Bronchial epithelial cell (primary cell): ENCODE measurements around the gene MRPL48. TPM values are rescaled to one million over a fixed set of nuclear protein-coding genes. Genes with fewer than 3 reads are reported as not detected.
"Not testable (repeated sequence)": the region's sequence is repeated elsewhere in the genome, so short reads cannot be mapped to it uniquely, and the experiment has no call there.

ENCODE experiments used
- DNase-seq: peaks from one replicate; pipeline ENCODE4 v3.0.0-alpha.2; 2010; ENCODE audit warnings: low read depth
- FAIRE-seq: peaks from 2 replicates; lab custom pipeline; 2011; peaks lifted over from hg19 to GRCh38; lab: Jason Lieb, UNC
- H3K27me3 ChIP-seq: 2 replicates; pipeline ENCODE4 v1.5.1; 2011; ENCODE audit warnings: low read length; ENCODE audit not compliant: control insufficient read depth, insufficient read depth
- H3K36me3 ChIP-seq: 2 replicates; pipeline ENCODE4 v1.5.1; 2011; ENCODE audit warnings: low read length; ENCODE audit not compliant: control insufficient read depth, insufficient read depth
- H3K4me3 ChIP-seq: 2 replicates; pipeline ENCODE4 v1.5.1; 2011; ENCODE audit warnings: mild to moderate bottlenecking, low read depth, low read length, control low read depth
- total RNA-seq: library from RNA; depleted of rRNA; stranded (reverse); fragments of >200 nt; gene quantifications from 2 replicates; pipeline ENCODE4 v1.2.1, GENCODE V29; 2014
- TF ChIP-seq, protein P1 (sequence below): IDR thresholded peaks from 2 replicates; pipeline ENCODE4 v1.5.1; 2011; ENCODE audit warnings: mild to moderate bottlenecking, moderate library complexity, low read length, control low read depth, inconsistent platforms; ENCODE audit not compliant: insufficient read depth, severe bottlenecking

The MRPL48 gene
- total RNA-seq, 1 donor from 2014 or later = 37.1 TPM

DNA sequence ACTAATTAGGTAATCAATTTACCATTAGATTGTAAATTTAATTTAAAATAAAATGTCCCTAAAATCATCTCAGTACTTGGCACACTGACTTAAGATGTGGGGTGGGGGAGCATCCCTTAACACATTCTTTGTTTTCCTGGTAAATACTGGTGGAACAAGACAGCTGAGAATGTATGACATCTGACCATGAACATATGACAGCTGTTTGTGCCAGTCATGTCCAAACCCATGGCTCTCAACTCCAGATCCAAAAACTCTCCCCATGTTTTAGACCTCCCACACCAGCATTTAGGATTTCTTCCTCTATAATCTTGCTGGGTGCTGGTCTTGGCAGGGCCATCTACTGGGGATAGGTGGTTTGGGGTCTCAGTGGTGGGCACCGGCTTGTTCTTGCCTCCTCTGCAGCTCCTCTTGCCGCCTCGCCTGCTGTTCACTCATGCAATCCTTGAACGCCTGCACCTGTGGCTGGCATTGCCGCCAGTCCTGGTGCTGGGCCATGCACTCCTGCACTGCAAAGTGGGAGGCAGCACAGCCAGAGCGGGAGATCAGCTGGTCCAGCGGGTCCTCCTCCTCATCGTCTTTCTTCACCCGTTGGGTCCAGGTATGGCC lies 85.2 kb downstream of the MRPL48 start:
- Histone ChIP-seq H3K4me3 (no peak overlapping the region), H3K27me3 (no peaks in the 10 kb centered on the region), H3K36me3 (peaks cover 5% of the 10 kb centered on the region)
- TF ChIP-seq, protein P1, sequence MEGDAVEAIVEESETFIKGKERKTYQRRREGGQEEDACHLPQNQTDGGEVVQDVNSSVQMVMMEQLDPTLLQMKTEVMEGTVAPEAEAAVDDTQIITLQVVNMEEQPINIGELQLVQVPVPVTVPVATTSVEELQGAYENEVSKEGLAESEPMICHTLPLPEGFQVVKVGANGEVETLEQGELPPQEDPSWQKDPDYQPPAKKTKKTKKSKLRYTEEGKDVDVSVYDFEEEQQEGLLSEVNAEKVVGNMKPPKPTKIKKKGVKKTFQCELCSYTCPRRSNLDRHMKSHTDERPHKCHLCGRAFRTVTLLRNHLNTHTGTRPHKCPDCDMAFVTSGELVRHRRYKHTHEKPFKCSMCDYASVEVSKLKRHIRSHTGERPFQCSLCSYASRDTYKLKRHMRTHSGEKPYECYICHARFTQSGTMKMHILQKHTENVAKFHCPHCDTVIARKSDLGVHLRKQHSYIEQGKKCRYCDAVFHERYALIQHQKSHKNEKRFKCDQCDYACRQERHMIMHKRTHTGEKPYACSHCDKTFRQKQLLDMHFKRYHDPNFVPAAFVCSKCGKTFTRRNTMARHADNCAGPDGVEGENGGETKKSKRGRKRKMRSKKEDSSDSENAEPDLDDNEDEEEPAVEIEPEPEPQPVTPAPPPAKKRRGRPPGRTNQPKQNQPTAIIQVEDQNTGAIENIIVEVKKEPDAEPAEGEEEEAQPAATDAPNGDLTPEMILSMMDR = no peak
- DNase-seq = no peak
- no peak for FAIRE-seq

DNA sequence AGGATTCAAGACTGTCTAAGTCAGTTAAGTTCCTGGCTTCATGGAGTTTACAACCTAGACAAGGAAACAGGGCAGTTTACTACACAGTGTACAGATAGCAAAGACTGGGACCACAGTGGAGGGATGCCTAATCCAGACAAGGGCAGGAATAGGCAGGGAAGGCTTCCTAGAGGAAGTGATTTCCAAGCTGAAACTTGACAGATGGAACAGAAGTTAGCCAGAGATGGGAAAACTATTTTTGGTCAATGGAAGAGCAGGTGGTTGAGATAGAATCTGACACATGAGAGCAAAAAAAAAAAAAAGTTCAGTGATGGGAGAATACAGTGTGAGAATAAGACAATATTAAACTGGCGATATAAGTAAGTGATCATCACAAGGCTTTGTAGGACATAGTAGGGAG lies 87.7 kb downstream of the MRPL48 start:
- TF ChIP-seq, protein P1 = no peak
- FAIRE-seq (no peak), DNase-seq (no peak)
- H3K4me3 ChIP-seq = peak overlapping the region; percentile 55
- peaks cover 5% of the 10 kb centered on the region for H3K36me3 ChIP-seq
- H3K27me3 ChIP-seq = no peaks in the 10 kb centered on the region

DNA sequence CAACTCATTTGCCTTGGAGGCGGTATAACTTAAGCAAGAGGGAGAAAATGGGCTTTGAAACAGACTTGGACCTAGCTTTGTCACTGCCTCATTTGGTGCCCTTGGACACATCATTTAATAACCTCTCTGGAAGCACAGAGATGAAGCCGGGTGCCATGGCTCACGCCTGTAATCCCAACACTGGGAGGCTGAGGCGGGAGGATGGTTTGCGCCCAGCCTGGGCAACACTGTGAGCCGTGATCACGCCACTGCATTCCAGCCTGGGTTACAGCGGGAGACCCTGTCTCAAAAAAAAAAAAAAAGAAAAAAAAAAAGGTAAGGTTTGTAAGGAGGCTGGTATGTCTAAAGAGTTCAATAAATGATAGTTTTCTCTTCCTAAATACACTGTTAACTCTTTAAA lies 88.2 kb downstream of the MRPL48 start:
- FAIRE-seq = no peak
- peak overlapping the region; percentile 55 for H3K4me3 ChIP-seq
- peaks cover 5% of the 10 kb centered on the region for H3K36me3 ChIP-seq
- TF ChIP-seq, protein P1 = no peak
- no peak for DNase-seq
- H3K27me3 ChIP-seq = no peaks in the 10 kb centered on the region

DNA sequence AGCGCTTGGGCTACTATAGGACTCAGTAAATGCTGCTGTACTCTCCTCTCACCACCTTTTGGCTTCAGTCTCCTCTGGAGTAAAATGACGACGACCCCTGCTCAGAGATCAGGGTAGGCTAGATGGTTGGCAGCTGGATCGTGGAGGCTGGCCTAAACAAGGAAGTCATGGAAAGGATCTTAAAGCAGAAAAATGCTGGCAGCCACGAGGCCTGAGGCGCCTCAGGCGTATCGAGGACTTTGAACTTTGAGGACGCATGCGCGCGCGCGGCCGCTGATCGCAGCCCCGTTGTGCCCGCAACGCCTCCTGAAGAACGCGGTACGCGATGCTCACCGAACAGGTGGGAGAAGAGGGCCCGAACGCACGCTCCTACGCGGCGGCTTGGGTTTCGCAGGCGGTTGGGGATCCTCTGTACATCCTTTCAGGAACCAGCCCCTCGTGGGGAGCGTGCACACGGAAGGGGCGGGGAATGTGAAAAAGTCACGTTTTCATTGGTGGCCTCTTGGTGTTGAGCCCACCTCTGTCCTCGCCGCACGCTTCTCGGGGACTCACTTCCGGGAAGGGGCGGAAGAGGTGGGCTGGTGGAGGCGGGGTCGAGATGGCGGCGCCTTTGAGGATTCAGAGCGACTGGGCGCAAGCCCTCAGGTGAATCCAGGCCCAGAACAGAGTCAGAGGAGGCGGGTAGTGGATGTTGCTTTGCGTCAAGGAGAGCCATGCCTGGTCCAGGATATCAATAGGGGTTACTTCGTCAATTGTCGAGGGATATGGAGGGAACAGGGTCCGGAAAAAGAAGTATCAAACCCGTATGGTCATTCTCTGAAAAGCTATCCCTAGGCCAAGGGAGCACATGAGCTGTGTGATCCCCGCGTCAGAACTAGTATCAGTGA lies 89.0 kb downstream of the MRPL48 start, which contains the start of the genes COA4 and PAAF1:
COA4 (minus strand) TSS at position 423 of the 887 bp plus-strand sequence. CDS start 3,468 bp downstream, outside the sequence.
PAAF1 (plus strand) TSS at position 576 of the 887 bp plus-strand sequence; CDS start at position 599, 23 bp downstream.
- H3K27me3 ChIP-seq = no peaks in the 10 kb centered on the region
- DNase-seq (peak; percentile 94), FAIRE-seq (no peak)
- TF ChIP-seq, protein P1 = no peak
- peaks cover 5% of the 10 kb centered on the region for H3K36me3 ChIP-seq
- H3K4me3 ChIP-seq = peak within 1 kb of the TSS; percentile 55

DNA sequence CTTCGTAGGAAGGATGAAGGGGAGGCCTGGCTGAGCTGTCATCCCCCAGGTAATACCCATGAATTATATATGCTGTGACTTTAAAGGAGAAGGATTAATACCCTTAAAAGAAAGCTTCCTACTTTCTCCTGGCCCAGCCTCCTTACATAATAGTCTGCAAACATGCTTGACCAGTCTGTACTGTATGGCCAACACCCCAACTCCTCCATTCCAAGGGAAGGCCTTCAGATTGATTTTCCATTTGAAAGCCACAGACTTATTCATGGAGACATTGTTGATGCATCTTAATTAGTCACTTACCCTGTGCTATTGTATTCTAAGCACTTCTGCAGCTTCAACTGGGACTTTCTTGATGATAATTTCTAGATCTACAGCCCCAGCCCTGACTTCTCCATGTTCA lies 91.1 kb downstream of the MRPL48 start:
- peak; percentile 30 for DNase-seq
- TF ChIP-seq, protein P1 = no peak
- Histone ChIP-seq H3K4me3 (no peak overlapping the region), H3K27me3 (no peaks in the 10 kb centered on the region), H3K36me3 (no peaks in the 10 kb centered on the region)
- no peak for FAIRE-seq

DNA sequence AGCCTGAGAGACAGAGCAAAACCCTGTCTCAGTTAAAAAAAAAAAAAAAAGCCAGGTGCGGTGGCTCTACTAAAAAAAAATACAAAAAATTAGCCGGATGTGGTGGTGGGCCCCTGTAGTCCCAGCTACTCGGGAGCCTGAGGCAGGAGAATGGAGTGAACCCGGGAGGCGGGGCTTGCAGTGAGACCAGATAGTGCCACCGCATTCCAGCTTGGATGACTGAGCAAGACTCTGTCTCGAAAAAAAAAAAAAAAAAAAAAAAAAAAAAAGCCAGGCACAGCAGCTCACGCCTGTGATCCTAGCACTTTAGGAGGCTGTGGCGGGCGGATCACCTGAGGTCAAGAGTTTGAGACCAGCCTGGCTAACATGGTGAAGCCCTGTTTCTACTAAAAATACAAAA lies 92.8 kb downstream of the MRPL48 start:
- not testable (repeated sequence) for FAIRE-seq, DNase-seq

More for the DNA sequence above, 92.8 kb downstream of the MRPL48 start:
- not testable (repeated sequence) for H3K4me3 ChIP-seq, H3K36me3 ChIP-seq, H3K27me3 ChIP-seq
